Stimulated activated CD4-positive, alpha-beta T cell treated with anti-CD3 and anti-CD28 coated beads, Interleukin-4, amount 100 ng/mL, for 4 hours (primary cell): ENCODE measurements around the gene SIGLEC8.
"Not testable (repeated sequence)": the region's sequence is repeated elsewhere in the genome, so short reads cannot be mapped to it uniquely, and the experiment has no call there.

Experiments
- DNase-seq, 2 experiments: peaks; one replicate each; pipeline ENCODE4 v3.0.0-alpha.2; 2020

SIGLEC8 gene

DNA sequence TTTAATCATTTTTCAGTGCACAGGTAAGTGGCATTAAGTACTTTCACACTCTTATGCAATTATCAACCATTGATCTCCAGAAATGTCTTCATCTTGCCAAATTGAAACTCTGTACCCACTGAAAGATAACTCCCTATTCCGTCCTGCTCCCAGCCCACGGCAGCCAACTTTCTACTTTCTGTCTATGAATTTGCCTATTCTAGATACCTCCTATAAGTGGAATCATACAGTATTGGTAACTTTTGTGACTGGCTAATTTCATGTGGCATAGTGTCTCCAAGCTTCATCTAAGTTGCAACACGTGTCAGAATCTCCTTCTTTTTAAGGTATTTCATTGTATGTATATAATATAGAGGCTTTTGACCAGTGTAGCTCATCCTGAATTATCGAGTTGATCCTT, 14.4 kb upstream of the SIGLEC8 start:
- DNase-seq, result no peak

DNA sequence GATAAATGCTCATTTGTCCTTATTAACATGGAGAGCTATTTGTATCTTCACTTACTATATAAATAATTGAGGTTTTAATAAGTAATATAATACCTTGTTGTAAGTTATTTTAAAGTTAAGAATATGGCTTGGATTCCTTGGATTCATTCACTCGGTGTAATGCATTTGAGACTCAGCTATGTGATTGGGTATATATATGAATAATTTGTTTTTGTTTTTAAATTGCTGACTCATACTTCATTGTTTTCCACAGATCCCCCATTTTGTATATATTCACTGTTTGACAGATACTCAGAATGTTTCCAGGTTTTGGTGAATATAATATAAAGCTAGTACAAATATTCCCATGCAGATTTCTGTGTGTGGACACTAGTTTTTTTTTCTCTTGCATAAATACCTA, 13.3 kb upstream of the SIGLEC8 start:
- no peak for DNase-seq

DNA sequence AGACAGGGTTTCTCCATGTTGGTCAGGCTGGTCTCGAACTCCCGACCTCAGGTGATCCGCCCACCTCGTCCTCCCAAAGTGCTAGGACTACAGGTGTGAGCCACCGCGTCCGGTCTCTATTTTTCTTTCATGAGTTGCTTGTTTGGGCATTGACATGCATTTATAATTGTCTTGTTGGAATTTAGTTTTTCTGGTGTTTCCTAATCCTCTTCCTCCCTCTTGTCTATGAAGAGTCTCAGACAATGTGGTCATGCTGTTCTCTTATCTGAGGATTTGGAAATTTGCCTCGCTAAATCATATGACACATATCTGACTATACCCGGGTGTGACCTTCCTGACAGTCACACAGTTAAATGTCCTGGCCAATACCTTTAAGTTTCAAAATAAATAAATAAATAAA, 12.7 kb upstream of the SIGLEC8 start:
- no peak for DNase-seq

DNA sequence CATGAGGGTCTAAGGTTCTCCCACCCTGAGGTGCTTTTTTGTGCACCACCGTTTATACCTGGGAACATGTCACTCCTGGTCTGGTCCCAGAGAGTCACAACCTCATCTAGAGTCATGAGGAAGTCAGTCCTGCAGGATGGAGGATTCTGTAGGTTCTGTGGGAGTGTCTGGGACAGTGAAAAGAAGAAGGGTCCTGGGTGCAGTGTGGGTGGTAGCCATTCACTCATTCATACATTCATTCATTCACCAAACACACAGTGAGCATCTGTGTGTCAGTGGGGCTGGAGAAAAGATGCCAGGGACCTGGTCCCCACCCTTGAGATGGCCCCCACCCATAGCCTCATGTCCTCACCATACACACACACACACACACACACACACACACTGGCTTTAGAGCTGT, 11.4 kb upstream of the SIGLEC8 start:
- no peak for DNase-seq

DNA sequence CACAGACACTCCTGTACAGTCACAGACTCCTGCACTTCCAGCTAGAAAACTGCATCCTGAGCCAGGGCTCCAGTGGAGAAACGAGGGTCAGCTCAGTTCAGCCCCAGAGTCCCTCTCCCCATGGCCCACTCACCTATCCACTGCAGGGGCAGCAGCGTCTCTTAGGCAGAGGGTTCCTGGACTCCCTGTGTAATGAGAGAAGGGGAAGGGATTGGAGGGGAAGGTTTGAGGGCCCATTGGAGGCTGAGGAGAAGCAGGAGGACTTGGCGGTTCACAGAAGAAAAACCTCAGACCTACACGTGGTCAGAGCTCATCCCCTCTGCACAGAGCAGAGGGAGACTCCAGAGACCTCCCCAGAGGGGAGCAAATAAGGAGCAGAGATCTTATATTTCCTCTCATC, 10.9 kb upstream of the SIGLEC8 start:
- no peak for DNase-seq

DNA sequence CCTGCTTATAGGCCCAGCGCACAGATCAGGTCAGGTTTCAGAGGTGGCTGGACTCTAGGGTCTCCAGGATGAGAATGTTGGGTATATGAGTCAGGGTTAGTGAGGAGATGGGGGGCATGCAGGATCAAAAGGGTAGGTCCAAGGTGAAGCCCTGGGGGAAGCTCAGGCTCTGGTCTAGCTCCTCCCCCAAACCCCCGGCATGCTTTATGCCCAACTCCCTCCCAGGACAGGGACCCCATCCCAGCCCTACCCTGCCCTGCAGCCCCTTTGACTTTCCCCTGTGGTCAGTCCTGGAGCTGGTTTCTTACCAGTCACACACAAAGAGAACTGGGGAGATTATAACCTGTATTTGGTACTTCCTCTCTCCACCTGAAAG, 10.3 kb upstream of the SIGLEC8 start:
- no peak for DNase-seq

DNA sequence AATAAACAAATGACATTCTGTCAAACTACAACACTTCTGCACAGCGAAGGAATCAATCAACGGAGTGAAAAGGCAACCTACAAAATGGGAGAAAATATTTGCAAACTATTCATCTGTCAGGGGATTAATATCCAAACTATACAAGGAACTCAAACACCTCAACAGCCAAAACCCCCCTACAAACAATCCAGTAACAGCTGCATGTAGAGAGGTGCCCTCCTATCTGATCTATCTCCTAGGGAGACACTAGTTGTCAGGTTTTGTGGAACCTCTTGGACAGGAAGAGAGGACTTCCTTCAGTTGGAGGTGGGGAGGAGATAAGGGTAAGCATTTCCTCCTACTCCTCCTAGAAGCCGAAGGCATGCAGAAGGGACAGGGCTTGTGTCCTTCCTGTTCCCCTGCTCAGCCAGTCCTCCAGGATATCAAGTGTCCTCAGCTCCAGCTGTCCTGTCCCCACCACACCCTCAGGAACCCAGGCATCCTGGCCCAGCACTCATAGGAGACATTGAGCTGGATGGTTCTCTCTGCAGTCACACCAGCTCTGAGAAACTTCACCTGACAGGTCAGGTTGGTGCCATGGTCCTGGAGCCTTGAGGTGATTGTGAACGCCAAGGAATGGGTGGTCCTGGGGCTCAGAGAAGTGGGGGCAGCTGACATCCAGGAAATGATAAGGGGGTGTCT, 9.8 kb upstream of the SIGLEC8 start:
- no peak for DNase-seq

DNA sequence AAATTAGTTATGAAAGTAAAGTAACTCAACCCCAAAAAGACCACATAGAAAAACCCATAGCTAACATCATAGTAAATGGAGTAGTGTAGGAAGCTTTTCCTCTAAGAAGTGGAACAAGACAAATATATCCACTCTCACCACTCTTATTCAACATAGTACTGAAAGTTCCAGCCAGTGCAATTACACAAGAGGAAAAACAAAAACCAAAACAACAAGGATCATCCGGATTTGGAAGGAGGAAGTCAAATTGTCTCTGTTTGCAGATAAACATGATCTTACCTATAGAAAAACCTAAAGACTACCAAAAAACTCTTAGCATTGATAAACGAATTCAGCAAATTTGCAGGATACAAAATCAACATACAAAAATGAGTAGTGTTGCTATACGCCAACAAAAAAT, 8.5 kb upstream of the SIGLEC8 start:
- DNase-seq, result no peak

DNA sequence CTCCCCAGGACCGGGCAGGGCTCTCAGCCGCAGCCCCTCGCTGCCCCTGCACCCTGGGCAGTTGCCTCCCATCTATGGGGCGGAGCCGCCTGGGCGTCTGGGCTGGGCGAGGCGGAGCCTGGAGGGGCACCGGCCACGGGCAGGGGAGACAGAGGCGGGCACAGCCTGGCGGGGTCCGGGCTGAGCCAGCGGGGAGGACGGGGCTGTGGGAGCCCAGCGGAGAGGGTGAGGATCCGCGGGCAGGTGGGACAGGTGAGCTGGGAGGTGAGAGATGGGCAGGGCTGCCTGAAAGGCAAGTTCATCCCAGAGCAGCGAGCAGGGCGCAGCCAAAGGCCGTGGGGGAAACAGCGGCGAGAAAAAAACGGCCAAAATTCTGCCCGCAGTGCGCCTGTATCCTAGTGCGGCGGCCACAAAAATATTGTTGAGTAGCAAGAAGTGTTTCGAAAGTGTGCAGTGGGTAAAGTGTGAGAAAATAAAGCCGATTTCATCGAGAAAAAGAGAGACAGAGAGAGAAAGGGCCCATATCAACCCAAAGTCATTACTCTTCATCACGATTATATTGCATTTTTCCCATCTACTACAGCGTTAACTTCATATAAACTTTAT, 5.8 kb upstream of the SIGLEC8 start:
- not testable (repeated sequence) for DNase-seq

DNA sequence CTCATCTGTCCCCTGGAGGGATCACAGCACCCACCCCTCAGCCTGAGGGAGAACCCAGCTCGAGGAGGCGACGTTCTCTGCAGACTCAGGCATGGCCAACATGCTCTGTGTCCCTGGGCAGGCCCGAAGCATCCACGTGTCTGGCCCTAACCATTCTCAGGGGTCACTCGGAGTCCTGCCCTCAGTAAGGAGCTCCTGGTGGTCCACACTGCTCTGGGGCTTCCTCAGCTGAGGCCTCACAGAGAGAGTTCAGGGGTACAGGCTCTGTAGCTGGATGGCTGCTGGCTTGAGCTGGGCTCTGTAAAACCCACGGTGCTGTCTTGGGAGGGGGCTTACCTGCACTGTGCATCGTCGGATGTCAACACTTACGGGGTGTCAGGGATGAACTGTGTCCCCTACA, 4.4 kb upstream of the SIGLEC8 start:
- DNase-seq, result no peak

DNA sequence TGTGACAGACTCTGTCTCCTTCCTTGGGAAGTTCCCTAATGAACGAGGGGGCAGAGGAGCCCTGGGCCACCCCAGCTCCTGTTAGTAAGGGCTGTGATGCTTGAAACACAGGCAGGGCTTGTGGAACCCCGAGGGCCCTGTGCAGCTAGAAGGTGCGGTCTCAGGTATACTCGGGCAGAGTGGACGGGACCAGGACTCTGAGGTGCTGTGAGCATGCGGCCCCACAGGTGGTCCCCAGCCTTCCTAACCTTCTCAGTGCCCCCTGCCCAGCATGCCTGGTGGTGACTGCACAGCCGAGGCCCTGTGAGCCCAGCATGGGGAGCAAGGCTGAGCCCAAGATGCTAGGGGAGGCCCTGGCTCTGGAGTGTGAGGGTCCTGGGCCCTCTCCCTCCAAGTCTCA, 4.0 kb upstream of the SIGLEC8 start:
- no peak for DNase-seq

DNA sequence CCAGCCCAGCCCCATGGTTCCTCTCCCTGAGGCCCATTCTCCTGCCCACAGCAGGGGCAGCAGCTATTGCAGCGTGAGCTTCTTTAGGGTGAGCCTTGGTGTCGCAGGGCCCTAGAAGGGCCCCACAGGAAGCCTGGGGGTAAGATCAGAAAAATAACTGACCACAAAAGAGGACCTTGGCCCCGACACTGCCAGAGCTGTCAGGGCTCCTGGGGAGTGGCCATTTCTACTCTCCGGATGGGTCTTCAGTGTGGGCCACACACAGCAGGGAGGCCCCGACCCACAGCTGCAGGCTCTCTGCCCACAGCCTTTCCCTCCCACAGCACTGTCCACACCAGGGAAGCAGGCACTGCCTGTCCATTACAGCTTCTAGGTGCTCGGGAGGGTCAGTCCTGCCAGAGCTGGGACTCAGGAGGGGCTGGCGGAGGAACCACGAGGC, 3.5 kb upstream of the SIGLEC8 start:
- no peak for DNase-seq

DNA sequence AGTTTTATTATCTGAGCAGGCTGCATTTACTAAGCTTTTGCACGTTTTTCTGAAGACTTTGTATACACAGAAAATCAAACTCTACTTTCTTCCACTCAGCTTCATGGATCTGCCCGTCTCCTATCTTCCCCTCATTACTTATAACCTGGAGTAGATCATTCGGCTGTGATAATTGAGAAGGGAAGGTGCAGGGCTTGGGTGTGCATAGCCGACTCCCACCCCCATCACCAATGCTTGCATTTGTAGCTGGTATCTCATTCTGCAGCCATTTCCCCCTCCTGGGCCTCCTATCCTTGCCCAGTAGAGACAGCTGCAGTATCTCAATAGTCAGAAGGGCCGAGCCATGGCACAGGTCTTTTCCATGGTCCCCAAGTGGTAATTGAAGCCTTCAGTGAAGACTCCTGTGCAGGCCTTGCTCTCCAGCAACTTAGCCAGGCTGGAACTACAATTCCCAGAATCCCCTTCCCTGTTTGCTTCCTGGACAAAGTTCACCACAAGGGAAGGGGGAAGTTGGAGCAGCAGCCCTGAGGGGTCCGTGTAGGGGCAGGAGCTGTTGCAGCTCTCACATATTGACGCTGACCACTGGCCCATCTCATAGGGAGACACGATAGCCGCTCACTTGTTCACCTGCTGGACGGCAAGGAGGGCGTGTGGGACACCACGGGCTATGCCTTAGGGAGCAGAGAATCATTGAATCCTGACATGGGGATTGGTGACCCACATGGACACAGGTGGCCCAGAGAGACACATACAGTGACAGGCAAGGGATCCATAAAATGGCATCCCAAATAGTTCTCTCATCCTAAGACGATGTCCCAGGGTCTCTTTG, 2.1 kb upstream of the SIGLEC8 start:
- DNase-seq, result no peak

DNA sequence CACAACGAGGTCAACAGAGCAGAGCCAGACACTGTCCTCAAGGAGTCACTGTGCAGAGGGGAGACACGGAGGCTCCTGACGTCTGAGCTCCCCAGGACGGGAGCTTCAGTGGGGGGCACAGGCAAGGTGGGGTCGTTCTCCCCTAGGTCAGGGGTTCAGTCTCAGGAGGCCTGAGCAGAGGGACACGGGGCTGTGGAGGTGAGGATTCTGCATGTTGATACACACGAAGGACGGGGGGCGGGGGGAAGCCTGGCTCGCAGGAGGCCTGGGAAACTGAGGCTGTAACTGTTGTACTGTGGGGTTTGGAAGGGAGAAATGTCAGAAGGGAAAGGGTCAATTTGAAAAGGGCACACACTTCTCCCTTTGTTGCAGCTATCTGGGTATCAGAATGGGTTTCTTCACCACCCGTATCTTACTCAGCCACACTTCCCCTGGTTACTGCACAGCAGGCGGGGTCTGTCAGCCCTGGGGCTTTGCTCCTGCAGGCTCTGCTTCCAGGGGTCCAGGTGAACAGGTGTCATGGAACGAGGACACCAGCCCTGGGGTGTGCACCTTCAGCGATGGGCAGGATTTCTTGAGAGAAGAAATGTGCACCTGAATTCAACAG, 748 bp upstream of the SIGLEC8 start:
- no peak for DNase-seq

DNA sequence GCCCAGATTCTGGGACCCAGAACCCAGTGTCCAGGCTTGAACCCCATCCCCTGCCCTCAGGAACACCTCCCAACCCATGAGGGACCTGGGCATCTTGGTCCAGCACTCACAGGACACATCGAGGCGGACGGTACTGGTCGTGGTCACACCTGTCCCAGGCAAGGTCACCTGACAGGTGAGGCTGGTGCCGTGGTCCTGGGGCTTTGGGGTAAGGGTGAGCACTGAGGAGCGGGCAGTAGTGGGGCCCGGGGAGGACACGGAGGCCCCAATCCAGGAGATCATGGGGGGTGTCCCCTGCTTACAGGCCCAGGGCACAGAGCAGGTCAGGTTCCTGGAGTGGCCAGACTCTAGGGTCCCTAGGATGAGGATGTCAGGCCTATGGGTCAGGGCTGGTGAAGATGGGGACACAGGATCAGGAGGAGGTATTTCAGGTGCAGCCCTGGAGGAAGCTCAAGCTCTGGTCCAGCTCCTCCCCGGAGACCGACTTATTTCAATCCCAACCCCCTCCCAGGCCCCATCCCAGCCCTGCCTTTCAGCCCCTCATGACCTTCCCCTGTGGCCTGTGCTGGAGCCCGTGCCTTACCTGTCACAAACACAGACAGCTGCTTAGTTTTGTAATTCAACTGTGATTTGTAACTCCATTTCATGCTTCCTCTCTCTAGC, 772 bp downstream of the SIGLEC8 start:
- no peak for DNase-seq

DNA sequence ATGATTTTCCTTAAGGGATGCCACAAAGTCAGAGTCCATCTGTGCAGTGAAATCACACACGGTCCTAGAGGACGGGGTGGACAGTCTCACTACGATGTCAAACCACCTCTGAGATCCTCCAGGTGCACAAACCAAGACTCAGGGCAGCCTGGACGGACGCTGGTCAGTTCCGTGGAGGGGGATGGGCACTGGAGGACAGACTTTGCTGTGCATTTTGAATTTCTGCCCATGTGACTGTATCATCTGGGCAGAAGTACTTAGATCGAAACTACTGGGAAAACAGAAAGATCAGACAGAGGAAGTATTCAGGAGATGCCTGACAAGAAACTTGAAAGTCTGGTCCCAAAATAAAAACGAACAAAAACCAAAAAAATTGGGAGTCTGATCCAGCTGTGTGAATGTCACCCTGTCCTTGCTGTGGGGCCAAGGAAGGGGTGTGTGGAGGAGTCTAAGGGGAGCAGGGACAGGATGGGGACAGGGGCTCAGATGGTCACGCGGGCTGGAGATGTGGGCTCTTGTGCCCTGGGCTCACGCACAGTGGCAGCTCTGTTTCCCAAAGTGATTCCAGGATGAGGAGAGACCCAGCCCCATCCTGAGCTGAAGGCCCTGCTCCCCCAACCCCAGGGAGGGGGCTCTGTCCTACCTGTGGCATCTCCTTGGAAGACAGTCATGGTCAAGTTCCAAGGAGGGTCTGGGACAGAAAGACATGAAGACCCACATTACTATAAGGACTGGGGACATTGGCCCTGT, 1.5 kb downstream of the SIGLEC8 start:
- DNase-seq, result no peak

DNA sequence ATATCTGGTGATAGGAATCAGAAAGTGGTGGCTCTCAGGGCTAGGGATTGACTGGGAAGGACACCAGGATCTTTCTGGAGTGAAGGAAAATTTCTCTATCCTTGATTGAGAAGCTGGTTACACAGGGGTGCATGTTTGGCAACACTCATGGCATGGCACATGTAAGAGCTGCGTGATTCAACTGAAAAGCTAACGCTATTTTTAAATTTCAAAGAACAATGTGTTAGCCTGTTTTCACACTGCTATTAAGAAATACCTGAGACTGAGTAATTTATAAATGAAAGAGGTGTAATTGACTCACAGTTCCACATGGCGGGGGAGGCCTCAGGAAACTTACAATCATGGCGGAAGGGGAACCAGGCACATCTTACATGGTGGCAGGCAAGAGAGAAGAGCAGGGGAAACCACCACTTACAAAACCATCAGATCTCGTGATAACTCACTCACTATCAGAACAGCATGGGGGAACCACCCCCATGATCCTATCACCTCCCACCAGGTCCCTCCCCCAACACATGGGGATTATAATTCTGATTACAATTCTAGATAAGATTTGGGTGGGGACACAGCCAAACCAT, 7.4 kb downstream of the SIGLEC8 start:
- peak; percentile 37 to 71 for DNase-seq

DNA sequence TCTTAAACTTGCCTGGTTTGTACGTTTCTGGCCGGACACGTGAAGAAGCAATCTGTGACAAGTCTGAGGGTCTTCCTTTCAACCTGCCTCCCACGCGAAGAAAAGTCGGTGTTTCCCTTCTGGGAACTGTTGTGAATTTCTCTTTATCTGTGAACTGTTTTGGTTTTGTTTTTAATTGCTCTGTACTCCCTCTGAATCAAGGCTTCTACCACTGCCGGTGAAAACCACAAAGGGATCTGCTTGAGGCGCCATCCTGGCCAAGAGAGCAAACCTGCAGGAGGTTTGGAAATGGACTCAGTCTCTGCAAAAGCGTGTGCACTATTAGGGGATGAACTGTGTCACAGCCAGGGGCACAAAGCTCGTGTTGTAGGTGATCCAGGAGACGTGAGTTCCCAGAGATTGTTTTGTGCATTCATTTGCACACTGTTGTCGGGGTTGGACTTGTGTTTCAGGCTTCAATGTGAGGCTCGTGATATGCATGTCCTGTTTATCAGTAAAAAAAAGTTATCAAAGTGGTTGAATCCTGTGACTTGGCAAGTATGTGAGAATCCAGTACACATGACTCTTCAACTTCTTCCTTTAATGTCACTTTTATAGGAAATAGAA, 9.7 kb downstream of the SIGLEC8 start:
- DNase-seq, result peak; percentile 44 to 67

DNA sequence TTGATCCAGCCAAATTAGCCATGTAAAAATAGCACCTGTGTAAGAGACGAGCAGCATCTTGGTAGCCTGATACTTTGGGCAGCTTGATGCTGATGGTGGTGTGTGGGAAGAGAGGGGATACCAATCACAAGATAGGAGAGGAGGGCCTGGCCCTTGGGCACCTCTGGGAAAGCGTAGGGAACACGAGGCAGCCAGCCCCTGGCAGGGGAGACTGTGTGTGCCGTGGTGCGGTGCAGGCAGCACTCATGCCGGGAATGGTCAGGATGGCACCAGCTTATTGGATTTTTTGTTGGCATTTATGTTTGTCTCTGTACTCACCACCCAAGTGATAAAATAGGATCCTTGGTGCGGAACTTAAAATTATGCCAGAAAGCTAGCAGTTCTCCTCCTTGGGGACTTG, 10.2 kb downstream of the SIGLEC8 start:
- DNase-seq, result no peak

DNA sequence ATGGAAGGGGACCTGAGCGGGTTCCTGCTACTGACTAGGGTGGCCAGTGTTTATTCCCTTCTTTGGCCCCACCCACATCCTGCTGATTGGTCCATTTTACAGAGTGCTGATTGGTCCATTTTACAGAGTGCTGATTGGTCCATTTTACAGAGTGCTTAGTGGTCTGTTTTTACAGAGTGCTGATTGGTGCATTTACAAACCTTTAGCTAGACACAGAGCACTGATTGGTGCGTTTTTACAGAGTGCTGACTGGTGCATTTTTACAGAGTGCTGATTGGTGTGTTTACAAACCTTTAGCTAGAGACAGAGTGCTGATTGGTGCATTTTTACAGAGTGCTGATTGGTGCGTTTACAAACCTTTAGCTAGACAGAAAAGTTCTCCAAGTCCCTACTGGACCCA, 10.7 kb downstream of the SIGLEC8 start:
- not testable (repeated sequence) for DNase-seq
